ENCODE measurements around the gene NUDT6.

The NUDT6 gene

DNA sequence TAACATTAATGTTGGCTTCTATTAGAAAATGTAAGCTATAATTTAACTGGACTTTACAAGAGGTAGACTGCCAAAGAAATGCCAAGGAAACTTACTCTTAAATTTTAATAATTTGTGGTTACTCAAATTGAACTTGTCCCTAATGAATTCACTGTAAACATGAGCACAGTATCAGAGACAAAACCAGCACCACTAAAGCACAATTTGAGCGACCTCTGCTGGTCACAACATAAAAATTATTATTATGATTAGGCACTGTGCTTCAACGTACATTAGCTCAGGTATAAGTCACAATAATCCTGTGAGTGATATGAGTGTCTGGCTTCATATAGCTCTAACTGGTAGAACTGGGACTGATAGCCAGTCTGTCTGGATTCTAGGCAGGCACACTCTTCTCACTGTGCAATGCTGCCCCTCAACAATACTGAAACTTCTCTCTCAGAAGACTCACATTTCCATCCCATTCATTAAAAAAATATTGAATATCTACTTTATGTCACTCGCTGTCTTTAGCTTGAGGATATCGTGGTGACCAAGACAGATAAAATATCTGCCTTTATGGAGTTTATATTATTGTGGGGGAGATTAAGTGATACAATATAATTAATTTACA, 8.0 kb downstream of the NUDT6 start:
- DNase-seq (ENCODE audit: low read depth in 2 of 2) = no peak

DNA sequence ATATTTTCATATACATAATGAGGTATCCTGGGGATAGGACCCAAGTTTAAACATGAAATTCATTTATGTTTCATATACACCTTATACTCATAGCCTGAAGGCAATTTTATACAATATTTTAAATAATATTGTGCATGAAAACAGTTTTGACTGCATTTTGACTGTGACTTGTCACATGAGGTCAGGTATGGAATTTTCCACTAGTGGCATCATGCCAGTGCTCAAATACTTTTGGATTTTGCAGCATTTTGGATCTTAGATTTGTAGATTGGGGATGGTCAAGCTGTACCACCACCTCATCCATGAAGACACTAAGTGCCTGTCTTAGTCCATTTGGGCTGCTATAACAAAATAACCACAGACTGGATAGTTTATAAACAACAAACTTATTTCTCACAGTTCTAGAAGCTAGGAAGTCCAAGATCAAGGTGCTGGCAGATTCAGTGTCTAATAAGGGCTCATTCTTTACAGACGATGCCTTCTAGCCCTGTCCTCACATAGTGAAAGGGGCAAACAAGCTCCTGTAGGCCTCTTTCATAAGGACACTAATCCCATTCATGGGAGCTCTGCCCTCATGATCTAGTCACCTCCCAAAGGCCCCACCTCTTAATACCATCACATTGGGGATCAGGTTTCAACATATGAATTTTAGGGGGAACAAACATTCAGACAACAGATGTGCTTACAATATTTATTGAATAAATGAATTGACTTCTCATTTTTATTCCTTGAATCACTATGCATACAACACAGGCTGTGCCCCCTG, 9.4 kb downstream of the NUDT6 start:
- DNase-seq (ENCODE audit: low read depth in 2 of 2) = no peak

DNA sequence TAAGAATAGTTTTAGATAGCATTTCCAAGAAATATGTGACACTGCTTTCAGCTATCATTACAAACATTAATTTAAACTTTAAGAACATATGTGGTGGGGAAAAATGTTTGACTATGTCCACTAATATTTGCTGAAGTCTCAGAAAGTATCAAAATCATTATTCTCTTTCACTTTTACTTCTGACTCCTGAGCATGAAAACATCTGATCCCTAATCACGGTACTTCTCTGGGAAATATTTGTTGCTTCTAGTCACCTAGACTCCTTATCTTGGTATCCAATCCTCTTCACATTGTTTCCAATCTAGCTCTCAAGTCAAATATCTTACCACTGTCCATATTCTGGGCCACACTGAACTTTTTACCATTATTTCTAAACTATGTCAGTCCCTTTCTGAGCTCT, 10.8 kb downstream of the NUDT6 start:
- no peak for DNase-seq (ENCODE audit: low read depth in 2 of 2)

DNA sequence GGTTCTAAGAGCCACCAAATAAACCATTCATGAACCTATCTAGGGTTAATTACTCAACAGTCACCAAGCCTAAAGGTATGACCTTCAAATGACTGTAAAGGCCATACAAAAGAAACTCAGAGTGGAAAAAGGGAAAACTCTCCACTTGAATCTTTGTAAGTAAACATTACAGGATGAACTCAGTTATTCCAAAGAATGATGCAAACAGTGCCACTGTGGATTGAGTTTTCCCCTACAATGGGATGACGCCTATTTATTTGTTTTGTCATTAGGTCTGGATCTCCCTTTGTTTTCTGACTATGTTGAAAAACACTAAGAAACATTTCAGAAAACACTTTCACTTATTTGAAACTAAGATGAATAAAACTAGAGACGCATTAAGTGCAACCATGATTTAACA, 12.7 kb downstream of the NUDT6 start:
- DNase-seq (ENCODE audit: low read depth in 2 of 2) = no peak

DNA sequence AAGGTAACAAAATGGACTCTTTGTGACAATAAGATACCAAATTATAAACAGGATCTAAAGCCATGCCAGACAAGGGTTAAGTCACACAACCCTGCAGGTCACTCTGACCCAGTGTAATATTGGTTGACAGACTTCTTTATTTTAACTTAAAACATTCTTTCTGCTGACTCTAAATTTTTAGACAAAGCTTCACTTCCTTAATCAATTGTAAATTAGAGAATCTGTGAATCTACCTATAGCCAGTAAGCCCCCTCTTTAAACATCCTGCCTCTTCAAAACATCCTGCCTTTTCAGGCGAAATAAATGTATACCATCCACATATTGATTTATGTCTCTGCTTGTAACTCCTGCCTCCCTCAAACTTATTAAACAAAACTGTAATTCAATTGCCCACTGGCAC, 14.2 kb downstream of the NUDT6 start:
- no peak for DNase-seq (ENCODE audit: low read depth in 2 of 2)

DNA sequence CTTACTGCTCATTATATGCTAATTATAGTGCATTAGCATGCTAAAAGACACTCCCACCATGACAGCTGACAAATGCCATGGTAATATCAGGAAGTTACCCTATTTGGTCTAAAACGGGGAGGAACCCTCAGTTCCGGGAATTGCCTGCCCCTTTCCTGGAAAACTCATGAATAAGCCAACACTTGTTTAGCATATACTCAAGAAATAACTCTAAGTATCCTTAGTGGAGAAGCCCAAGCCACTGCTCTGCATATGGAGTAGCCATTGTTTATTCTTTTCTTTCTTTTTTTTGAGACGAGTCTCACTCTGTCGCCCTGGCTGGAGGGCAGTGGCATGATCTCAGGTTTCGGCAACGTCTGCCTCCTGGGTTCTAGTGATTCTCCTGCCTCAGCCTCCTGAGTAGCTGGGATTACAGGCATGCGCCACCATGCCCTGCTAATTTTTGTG, 15.5 kb downstream of the NUDT6 start:
- no peak for DNase-seq (ENCODE audit: low read depth in 2 of 2)

DNA sequence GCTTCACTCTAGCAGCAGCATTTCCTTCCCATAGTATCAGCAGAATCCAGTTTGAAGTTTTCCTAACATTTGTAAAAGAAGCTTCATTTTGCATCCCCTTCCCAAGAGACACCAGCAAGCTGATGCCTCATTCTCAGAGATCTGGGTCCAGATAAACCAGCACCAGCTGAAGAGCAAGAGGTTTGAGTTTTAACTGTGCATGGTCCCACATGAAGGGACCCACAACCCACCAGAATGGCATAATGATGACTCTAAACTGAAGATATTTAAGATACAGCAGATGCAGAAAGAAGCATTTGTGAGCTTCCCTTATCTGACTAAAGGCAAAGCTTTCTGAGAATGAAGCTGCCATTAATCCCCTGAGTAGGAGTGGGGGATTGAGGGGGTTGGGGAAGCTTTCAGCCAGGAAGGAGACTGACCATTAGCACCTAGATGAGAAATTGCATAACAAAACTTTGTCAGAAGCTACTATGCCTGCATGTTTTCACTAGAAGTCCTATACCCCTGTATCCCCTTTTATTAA, 18.6 kb downstream of the NUDT6 start:
- no peak for DNase-seq (ENCODE audit: low read depth in 2 of 2)

DNA sequence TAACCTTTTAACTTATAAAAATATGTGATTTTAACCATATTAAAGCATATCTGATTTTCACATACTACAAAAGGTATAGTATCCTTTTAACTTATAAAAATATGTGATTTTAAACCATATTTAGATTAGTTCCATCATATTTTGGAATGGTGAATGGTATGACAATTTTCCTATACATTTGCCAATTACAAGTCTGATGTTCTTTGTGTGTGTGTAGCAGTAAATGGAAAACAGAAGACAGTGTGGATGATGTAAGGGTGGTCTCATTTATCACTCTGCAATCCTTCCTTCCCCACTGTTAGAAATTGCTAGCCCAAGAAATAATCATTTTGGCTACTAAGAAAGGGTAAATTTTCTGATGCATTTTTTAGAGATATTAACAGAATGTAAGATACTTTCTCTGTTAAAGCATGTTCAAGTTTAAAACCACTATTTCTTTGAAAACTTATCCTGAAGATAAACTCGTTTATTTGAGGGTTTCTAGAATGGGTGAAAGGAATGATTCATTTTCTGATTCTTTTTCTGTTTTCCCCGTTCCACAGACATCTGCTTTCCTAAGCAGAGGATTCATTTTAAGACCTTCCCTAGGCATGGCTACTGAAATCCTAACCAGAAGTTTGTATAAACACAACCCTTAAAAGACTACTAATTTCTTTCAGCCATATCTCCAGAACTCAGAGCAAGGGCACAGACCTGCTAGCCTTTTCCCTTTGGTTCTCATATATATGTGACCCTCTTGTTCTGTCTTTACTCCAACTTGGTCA, 21.0 kb downstream of the NUDT6 start:
- DNase-seq (ENCODE audit: low read depth in 2 of 2) = no peak

DNA sequence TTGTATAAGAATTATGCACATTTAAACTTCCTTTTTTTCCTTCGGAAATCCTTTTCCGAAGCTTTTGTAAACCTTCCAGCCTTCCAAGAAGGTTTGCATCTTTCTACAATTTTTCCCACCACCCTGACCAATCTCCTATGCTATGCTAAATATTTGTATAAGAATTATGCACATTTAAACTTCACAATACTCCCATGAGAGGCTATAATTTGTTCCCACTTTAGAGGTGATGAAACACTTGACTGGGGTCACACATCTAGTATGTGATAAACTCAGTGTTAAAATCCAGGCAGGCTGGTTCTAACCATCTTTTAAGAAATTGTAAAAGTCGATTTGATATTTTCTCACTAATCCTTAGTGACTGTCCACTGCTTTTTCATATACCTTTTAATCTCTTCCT, 22.1 kb downstream of the NUDT6 start:
- peak in 1 of 2 experiments; percentile 51 for DNase-seq (ENCODE audit: low read depth in 2 of 2)

DNA sequence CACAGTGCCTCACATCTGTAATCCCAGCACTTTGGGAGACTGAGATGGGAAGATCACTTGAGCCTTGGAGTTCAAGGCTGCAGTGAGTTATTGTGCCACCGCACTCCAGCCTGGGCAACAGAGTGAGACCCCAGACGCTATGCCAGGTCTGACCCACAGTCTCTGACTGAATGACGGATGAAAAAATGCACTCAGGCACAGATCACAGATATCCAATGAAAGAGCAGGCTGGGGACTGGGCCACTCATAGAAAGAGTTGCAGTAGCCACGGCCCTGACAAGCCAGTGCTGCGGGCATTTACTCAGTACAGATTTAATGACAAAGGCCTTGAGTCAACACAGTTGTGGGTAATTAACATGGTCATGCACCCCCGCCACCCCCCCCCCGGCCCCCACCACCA, 22.7 kb downstream of the NUDT6 start:
- no peak for DNase-seq (ENCODE audit: low read depth in 2 of 2)

DNA sequence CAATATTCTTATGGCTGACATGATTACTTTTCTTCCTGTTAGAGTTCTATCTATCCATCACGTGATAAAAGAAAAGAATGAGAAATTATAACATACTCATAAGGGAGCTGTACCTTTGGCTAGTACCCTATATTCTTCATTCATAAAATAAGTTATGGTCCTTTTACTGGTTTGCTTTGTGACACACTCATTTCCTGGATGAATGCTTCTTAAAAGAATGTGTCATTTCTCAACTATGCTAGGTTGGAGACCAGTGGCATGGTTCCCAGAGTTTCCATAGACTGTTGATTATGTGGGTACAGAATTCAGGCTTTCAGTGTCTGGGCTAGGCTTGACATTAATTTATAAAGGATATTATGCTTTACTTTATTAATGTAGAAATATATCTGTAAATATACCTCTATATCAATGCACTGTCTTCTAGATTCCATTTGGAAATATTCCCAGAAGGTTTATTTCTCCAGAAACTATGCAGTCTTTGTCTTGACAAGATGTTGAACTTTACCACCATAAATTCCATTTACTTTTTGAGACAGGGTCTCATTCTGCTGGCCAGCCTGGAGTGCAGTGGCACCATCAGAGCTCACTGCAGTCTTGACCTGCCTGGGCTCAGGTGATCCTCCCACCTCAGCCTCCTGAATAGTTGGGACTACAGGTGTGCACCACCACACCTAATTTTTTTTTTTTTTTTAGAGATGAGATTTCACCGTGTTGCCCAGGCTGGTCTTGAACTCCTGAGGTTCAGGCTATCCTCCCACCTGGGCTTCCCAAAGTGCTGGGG, 23.8 kb downstream of the NUDT6 start:
- DNase-seq (ENCODE audit: low read depth in 2 of 2) = peak; percentile 83 to 85

DNA sequence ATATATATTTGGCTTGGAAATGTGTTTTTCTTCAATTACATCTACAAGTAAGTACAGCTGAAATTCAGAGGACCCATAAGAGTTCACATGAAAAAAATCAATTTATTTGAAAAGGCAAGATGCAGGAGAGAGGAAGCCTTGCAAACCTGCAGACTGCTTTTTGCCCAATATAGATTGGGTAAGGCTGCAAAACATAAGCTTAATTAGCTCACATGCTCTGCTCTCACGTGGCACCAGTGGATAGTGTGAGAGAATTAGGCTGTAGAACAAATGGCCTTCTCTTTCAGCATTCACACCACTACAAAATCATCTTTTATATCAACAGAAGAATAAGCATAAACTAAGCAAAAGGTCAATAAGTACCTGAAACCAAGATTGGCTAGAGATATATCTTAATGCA, 26.1 kb downstream of the NUDT6 start:
- DNase-seq (ENCODE audit: low read depth in 2 of 2) = no peak

DNA sequence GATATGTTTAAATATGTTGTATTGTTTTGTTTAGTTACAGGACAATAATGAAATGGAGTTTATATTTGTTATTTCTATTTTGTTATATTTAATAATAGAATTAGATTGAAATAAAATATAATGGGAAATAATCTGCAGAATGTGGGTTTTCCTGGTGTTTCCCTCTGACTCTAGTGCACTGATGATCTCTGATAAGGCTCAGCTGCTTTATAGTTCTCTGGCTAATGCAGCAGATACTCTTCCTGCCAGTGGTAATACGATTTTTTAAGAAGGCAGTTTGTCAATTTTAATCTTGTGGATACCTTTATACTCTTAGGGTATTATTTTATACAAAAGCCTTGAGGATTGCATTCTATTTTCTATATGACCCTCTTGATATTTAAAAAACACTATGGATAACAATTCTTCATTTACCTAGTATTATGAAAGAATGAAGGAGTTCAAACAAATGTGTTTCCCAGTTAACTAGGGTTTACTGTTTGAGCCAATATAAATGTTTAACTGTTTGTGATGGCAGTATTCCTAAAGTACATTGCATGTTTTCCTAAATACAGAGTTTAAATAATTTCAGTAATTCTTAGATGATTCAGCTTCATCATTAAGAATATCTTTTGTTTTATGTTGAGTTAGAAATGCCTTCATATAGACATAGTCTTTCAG, 26.9 kb downstream of the NUDT6 start:
- no peak for DNase-seq (ENCODE audit: low read depth in 2 of 2)

DNA sequence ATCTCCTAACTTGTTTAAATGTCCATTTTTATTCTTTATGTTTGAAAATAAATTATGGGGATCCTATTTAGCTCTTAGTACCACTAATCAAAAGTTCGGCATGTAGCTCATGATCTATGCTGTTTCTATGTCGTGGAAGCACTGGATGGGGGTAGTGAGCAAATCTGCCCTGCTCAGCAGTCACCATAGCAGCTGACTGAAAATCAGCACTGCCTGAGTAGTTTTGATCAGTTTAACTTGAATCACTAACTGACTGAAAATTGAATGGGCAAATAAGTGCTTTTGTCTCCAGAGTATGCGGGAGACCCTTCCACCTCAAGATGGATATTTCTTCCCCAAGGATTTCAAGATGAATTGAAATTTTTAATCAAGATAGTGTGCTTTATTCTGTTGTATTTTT, 27.6 kb downstream of the NUDT6 start:
- DNase-seq (ENCODE audit: low read depth in 2 of 2) = no peak

DNA sequence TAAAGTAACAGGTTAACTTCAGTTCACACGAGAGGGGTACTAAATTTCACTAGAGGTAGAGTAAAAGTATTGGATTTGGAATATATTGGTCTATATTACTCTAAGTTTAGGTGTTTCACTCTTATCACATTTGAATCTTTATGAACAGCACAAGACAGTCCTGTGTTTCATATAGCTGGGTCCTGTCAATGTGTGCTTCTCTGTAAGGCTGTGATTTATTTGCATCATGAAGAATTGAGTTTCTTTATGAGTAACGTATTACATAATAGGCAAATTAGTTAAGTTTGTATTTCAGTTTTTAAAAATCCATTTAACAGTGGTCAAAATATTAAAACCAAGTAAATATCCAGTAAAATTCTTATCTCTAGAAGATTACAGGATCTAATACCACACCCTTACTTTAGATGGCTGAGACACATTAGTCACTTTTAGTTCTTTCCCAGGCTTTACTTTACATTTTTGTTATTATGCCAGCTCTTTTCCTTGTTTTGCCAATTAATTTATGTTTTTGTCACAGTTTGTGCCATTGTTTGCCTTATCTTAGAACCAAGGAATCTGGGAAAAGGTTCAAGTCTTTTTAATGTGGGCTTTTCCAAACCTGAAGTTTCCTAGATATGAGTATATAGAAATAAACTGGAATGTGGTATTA, 32.1 kb downstream of the NUDT6 start:
- no peak for DNase-seq (ENCODE audit: low read depth in 2 of 2)

DNA sequence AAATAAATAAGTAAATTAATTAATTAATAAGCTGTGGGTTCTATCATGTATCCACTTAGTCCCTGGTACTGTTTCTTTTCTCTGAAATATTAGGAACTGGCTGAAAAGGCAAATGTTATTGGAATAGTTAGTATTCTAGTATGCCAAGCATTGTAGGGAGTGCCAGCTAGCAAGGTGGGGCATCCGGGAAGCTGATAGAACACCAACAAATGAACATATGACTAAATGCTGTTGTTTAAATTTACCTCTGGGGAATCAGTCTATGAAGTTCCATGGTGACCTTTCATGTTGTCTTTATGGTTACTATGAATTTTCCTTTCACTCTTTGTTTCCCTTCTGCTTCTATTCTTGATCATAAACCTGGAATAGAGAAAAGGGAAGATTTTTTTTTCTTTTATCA, 32.7 kb downstream of the NUDT6 start:
- DNase-seq (ENCODE audit: low read depth in 2 of 2) = no peak

DNA sequence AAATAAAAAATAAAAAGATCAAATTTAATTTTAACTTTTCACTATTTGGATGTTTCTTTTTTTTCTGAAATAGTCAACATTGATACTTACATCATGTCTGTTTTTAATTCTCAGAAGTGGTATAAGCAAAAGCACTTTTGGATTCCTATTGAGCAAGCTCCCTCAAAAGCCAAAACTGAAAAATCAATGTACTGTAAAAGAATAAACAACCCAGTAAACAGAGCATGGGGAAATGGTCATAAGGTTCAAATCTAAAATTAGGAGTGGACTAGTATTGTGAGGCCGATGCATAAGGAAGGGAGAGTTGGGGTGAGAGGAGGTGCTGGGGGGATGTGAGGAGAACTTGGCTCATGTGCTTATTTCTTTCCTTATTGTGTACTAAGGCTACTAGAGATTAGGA, 37.9 kb downstream of the NUDT6 start:
- no peak for DNase-seq (ENCODE audit: low read depth in 2 of 2)

DNA sequence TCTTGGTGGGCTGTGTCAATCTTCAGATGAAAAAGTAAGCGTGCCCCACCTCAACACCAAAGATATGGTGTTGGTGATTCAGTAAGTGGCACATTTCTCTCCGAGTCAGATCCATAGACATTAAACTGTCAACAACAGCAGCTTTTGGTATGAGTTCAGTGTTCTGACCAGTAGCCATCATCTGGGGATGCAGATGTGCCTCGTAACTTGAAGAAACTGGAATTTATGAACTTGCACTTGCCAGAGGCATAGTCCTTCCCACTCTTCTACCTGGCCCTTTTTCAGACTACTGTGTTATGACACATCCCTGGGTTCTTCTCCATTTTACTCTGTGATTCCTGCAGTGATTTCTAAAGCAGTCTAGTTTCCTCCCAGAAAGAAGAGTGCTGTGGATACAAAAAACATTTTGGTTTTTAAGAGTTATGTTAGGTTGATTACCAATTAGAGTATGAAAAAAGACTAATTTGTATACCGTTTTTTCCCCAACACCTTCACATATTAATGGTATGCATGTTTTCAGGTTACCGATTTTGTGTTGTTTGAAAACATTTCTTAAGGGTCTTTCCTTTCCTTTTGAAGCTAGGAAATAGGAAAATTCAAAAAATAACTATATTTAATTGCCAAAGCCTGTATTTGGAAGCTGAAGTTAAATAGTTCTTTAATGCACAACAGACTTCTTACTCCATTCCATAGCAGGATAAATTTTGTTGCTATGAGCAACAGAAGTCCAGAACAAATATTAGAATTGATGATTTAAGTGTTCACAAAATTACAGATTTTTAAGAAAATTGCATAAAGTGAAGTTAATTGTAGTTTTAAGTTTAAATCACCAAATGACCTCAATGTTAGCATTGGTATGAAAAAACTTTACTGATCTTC, 39.3 kb downstream of the NUDT6 start:
- DNase-seq (ENCODE audit: low read depth in 2 of 2) = no peak

DNA sequence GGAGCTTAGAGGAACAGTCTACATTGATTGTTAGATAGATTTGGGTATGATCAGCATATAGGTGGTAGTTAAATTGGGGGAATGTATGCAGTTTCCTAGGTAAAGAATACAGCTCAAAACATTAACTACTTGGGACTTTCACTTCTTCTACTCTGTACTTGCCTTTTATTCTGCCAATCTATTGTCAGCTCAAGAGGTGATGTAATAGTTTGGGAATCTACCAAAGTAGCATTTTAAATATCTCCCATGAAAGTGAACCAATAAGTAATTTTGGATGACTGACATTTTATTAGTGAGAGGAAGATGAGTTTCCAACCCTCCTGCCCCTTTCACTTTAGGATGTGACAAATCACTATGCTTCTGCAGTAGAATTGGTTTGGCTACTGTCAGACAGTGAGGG, 43.4 kb downstream of the NUDT6 start:
- no peak for DNase-seq (ENCODE audit: low read depth in 2 of 2)

DNA sequence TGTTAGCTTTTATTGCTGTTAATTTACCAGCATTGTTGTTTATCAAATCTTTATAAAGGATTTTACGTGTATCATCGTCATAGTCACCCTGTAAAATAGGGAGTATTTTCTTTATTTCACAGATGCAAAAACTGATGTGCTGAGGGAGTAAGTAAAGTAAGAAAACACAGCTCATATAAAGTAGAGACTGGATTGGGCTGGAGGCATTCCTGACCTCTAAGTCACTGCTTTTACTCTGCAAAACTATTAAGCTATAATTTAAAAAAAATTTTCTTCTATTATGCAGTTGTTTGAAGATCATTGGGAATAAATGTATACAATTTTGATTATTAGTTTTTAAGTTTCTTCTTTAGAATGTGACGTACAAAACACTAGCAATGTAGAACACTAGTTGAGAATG, 45.9 kb downstream of the NUDT6 start:
- DNase-seq (ENCODE audit: low read depth in 2 of 2) = no peak
